NOMO-1 treated with DMSO at 0.1 percent for 48 hours (cell line): ENCODE data around the gene FLT1.
A peak's percentile ranks its signal among the peaks of the same experiment; 100 is the strongest.

Experiments
- DNase-seq: peaks from one replicate; lab custom pipeline; 2025; ENCODE audit not compliant: unreplicated experiment; lab: John Stamatoyannopoulos, UW

The FLT1 gene, protein sequence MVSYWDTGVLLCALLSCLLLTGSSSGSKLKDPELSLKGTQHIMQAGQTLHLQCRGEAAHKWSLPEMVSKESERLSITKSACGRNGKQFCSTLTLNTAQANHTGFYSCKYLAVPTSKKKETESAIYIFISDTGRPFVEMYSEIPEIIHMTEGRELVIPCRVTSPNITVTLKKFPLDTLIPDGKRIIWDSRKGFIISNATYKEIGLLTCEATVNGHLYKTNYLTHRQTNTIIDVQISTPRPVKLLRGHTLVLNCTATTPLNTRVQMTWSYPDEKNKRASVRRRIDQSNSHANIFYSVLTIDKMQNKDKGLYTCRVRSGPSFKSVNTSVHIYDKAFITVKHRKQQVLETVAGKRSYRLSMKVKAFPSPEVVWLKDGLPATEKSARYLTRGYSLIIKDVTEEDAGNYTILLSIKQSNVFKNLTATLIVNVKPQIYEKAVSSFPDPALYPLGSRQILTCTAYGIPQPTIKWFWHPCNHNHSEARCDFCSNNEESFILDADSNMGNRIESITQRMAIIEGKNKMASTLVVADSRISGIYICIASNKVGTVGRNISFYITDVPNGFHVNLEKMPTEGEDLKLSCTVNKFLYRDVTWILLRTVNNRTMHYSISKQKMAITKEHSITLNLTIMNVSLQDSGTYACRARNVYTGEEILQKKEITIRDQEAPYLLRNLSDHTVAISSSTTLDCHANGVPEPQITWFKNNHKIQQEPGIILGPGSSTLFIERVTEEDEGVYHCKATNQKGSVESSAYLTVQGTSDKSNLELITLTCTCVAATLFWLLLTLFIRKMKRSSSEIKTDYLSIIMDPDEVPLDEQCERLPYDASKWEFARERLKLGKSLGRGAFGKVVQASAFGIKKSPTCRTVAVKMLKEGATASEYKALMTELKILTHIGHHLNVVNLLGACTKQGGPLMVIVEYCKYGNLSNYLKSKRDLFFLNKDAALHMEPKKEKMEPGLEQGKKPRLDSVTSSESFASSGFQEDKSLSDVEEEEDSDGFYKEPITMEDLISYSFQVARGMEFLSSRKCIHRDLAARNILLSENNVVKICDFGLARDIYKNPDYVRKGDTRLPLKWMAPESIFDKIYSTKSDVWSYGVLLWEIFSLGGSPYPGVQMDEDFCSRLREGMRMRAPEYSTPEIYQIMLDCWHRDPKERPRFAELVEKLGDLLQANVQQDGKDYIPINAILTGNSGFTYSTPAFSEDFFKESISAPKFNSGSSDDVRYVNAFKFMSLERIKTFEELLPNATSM (N-terminal part only)

DNA sequence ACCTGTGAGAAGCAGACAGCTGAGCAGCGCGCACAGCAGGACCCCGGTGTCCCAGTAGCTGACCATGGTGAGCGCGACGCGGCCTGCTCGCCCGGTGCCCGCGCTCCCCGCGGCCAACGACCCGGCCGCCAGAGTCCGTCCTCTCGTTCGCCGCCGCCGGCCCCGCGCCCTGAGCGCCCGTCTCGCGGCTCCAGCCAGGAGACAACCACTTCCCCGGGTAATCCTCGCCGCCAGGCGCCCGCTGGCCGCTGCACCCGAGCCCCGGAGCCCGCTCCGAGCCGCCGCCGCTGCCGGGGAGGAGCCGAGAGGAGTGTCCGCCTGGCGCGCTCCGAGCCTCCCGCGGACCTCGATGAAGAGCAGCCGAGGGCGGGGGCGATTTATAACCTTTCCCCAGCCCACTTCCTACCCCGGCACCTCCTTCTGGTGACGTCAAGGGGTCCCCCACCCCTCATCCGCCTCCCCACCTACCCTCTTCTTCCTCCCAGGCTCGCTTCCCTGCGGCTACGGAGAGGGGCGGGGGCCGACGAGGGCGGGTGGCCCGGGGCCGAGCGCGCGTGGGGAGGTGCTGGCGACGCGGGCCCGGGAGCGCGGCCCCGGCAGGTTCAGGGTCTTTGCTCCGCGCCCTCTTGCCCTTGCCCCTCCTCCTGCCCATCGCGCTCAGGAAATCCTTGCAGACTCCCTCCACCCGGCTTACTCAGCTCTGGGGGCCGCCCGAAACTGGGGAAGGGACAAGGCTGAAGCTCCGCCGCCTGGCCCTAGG lies at the start of gene FLT1:
Gene FLT1 (minus strand): TSS at position 351 of the 760 bp plus-strand sequence. CDS start 285 bp downstream, at position 66.
- DNase-seq, result peak; percentile 30

DNA sequence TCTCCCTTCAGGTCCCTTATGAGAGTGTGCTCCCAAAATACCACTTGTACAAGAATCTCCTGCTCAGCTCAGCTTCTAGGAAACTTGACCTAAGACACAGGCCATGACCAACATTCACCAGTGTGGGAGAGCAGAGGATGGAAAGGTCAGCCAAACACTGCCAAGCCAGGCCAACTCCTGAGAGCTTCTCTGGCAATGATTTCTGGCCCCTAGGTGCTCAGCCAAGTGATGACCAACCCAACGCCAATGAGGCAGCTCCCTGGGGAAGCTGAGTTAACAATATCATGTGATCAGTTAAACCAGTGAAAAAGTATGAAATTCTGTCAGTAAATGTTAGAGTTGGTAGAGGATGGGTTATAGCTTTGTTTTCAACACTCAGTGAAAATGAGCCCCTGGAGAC lies 49.1 kb upstream of the FLT1 start:
- no peak for DNase-seq

DNA sequence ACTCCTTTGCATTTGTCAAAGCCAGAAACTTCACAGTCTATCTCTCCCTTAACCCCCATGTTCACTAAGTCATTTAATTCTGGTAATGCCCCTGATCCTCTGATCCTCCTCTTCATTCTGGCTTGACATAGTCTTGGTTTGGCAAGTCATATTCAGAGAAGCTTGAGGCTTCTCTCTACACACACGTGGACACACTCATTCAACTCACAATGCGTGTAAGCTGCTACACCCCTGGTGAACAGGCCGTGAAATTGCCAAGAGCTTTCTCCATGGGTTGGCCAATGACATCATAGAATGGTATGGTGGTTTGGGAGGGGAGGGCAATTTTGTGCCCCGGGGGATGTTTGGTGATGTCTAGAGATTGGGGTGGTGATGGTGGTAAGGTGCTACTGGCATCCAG lies 47.9 kb upstream of the FLT1 start:
- no peak for DNase-seq

DNA sequence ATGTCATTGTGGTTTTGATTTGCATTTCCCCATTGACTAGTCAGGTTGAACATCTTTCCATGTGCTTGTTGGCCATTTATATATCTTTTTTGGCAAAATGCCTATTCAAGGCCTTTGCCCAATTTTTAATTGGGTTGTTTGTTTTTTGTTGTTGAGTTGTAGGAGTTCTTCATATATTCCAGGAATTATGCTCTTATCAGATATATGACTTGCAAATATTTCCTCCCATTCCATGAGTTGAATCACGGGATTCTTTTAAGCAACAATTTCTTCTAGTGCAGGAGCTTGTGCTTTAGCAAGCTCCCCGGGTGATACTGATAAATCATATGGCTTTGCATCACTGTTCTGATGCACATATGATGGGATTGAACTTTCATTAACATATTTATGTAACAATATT lies 47.0 kb upstream of the FLT1 start:
- DNase-seq, result no peak

DNA sequence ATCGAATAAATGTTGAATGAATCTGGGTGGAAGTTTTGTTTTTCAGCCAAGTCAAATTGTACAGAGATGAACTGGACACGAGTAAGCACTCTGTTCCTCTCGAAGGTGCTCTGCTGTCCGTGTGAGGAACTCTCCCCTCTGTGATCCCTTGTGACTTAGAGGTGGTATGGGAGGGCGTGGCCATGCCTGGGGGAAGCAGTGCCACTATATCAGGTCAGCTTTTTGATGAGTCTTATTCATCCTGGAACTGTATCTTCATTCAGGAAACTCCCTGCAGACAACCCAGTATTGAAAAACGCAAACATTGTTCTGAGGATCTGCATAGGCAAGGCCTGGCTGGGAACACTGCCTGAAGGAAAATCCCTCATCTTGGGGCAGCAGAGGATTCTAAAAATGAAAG lies 45.7 kb upstream of the FLT1 start:
- DNase-seq, result no peak

DNA sequence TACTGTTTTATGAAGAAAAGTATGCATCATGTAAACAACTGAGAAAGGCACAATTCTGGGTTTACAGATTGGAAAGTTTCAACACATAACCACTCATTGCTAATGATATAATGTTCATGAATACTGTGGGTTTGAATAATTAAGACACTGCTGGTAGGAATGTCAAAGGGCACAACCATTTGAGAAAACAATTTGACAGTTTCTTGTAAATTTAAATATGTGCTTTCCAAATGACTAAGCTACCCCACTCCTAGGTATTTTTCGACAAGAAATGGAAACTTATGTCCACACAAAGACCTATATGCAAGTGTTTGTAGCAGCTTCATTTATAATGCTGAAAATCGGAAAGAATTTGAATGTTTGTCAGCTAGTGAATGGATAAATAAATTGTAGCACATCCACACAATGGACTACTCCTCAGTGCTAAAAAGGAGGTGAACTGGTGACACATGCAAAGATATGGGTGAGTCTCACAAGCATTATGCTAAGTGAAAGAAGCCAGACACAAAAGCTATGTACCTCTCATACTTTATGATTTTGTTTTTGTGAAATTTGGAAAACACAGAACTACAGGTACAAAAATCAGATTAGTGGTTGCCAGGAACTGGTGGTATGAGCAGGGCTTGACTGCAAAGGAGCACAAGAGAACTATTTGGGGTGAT lies 44.8 kb upstream of the FLT1 start:
- DNase-seq, result no peak

DNA sequence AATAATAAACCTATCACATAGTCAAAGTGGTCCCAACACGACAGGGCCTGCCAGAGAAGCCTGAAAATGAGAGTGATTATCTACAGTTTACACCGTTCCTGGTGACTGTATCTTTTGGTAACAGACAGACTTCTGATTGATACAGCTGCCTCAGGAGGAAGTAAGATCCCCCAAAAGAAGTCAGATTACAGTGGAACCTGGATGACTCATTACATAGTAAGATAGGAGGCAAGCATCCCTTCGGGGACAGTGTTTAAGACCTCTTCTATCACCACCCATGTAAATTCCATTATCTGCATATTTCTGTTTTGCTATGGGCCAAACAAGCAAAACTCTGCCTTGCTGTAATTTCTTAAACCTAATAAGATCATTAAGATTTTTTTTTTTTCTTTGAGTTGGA lies 44.0 kb upstream of the FLT1 start:
- DNase-seq, result no peak

DNA sequence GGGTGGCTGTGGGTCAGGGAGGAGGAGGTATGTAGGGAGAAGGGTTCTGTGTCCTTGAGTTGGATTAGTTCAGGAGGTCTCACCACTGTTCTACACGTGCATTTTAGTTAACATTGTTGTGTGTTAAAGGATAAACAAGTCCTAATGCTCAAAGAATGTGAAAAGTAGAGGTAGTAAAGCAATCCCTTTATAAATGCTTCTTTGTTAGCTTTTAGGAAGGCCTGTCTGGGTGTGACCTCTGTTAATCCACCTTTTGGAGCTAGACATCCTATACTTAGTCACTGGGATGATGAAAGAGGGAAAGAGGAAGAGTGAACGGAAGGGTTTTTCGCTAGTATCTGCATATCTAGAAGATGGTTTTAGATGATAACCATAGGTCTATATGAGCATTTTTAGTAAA lies 42.2 kb upstream of the FLT1 start:
- peak; percentile 78 for DNase-seq

DNA sequence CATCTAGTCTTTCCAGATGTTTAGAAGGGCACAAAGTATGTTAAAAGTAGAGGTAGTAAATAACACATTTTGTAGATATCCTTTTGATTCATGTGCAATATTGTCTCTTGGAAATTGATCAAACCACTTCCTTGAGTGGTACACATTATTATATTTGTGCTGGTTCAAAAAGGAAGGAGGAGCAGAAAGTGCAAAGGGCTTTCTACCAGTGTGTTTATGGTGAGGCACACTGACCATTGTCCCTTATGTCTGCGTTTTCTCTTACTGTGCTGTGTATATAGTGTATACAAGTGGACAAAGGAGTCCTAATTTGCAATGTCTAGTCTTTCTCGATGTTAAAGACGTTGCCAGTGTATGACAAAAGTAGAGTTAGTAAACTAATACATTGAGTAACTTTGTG lies 41.4 kb upstream of the FLT1 start:
- no peak for DNase-seq

DNA sequence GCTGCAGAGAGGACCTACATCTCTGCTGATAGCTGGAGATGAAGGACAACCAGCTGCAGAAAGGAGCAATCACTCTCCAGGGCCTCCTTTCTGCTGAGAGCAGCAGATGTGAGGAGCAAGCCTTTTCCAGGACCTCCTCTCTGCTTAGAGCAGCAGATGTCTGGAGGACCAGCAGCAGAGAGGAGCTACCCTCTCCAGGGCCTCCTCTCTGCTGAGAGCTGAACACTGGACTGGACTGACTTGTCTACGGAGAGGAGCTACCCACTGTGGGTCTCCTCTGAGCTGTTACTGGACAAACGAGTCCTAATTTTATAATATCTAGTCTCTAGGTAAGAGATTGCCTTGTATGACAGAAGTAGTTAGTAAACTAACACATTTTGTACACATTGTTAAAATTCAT lies 40.8 kb upstream of the FLT1 start:
- DNase-seq, result no peak

DNA sequence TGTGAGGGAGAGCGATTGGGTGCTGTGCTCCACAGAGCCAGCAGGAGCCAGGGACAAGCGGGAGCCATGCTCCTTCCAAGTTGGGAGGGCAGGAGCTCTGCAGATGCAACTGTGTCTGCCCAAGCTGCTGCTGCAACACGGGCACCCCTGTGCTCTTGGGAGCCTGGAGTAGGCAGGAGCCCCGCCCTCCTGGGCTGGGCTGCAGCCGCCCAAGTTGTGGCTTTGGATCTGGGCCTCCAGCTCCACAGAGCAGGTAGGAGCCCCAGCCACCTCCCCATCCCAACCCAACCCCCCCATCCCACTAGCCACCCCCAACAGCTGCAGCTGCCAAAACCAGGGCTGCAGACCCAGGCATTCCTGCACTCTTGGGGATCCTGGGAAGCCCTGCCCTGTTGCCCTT lies 39.9 kb upstream of the FLT1 start:
- no peak for DNase-seq

DNA sequence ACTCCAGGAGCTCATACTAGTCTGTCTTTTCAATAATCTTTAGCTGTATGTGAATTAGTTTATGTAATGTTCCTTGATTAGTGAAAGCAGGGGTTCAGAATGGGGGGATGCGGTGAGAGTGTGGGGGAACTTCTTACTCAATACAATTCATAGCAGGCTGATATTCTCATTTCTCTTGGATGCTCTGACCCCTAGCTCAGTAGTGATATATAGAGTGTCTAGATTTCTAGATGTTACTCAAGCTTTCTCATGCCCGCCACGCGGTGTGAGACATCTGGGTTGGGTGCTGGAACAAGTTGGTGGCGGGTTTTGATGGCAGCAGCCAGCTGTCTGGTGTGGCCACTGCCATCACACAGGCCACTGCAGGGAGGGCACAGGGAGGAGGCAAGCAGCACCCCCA lies 39.3 kb upstream of the FLT1 start:
- no peak for DNase-seq

DNA sequence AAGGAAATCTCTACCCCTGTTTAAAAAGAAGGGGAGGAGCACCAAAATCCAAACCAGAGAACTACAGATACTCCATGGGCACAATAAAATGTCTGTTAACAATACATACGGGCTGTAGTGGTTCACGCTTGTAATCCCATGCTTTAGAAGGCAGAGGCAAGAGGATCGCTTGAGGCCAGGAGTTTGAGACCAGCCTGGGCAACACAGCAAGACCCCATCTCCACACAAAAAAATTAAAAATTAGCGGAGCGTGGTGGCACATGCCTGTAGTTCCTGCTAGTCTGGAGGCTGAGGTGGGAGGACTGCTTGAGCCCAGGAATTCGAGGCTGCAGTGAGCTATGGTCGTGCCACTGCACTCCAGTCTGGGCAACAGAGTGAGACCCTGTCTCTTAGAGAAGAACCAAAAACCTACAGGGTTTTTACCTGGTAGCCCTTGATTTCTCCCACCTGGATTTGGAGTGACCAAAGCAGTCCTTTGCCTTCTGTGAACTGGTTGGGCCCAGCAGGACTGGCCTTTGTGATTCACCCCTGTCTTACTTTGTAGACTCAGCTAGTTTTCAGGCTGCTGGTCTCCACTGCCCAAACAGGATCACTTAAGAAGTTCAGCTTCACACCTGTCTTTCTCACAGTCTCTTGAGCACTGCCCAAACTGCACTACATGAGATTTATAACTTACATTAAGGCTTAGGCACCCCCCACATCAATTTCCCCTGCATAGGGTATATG lies 38.7 kb upstream of the FLT1 start:
- no peak for DNase-seq

DNA sequence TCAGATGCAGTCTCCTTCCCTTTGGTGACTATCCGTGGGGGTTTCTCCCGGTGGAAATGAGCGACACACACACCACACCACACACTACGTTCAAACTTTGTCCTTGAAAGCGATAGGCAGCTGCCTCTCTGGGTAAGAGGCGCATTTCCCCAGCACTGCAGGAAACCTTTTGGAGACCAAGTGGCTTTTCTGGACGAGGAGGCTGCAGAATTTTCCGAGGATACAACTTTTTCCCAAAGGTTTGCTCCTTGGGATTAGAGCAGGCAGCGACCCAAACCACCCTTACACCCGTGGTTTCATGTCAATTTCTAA lies 38.2 kb upstream of the FLT1 start:
- DNase-seq, result no peak

DNA sequence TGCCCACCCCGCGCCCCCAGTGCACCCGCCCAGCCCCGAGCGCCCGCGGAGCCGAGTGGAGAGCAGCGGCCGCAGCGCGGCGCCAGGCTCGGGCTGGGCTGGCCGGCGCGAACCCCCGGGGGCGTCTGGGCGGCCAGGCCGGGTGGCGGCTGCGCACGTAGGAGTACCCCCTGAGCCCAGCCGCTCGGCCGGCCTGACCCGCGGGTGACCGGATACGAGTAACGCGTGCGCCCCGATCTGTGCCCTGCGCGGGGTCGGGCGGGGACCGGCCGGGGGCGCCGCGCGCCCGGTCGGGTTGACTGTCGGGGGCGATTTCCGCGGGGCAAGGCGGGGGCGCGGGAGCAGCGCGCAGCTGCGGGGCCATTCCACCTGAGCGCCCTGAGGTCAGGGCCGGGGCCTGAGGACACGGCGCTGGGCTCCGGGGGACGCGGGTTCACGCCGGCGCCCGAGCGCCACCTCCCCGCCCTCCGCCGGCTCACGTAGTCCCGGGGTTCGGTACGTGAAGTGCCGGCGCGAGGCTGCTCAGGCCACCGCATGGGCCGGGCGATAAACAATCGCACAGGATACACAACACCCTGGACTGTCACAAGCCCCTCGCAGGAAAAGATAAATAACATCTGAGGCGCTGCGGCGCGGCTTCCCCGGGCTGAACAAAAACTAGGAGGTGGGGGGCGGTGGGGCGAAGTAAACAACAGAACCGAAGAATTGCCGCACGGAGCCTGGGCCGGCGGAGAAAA lies 37.6 kb upstream of the FLT1 start:
- DNase-seq, result no peak

DNA sequence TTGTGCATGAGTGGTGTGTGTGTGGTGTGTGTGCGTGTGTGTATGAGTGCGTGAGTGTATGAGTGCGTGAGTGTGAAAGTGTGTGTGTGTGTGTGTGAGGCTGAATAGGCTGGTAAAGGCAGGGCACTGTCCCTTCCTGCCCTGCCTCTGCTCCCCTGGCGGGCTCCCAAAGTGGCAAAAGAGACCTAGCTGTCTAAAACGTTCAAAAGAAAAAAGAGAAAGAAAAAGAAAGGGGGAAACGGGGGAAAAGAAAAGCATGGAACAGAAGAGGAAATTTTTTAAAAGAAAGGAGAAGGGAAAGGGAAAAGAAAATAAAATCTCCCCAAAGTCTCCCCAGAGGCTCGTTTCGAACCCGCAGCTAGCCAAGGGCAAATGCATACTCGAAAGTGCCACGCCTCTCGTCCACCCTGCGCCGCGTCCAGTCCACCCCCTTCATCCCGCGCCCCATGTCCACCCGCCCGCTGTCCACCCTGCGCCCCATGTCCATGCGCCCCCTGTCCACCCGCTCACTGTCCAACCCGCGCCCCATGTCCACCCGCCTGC lies 37.0 kb upstream of the FLT1 start:
- no peak for DNase-seq

DNA sequence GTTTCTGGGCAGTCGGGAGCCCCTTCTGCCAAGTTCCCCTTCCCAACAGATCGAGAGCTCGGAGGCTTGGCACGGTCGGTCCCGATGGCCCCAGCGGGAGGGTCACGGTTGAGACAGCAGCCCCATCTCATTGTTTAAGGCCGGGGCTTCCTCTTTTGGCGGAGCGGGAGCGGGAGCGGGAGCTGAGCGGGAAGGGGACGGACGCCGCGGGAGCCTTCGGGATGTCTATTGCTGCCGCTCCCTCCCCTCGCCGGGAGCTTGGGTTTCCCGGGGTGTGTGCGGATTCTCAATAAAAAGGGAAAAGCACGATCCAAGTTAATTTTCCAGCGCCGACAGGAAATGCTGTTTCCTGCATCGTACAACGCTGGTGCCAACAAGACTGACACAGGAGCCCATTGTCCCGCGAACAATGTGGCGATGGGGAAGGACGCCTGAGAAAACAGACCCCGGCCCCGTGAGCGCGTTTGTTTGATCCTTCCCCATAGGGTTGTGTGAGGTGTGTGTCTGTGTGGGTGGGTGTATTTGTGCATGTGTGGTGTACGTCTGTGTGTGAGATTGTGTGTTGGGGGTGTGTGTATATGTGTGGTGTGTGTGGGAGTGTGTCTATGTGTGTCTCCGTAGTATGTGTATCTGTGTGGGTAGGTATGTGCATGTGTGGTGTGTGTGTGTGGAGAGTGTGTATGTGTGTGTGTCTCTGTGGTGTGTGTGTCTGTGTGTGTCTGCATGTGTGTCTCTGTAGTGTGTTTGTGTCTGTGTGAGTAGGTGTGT lies 36.3 kb upstream of the FLT1 start:
- DNase-seq, result no peak

DNA sequence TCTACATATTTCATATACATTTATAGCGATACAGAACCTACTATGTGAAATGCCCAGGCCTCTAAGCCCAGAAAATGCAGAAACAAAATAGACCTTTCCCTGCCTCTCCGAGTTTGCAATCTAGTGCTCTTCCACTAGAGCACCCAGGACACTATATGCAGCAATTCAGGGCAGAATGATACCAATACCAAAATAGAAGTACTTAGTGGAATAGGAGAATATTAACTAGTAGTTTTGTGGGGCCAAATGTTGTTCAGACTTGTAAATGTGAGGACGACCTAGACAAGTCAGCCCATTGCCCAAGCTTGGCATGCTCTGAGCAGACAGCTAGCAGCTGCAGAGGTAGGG lies 35.8 kb upstream of the FLT1 start:
- no peak for DNase-seq
